PC-3 (cell line): ENCODE data around the gene GPS2. TPM values are rescaled to one million over a fixed set of nuclear protein-coding genes. Genes with fewer than 3 reads are reported as not detected.
A peak's percentile ranks its signal among the peaks of the same experiment; 100 is the strongest.

Source experiments
- ATAC-seq: fragments of 200-7000 bp; cut with Tn5 transposase; 2 replicates; pipeline ENCODE4 v1.9.1; 2020; ENCODE audit warnings: mild to moderate bottlenecking, moderate library complexity
- BruUV-seq: library from RNA; stranded (reverse); fragments of 400-500 nt; replicated peaks from 2 replicates; lab custom pipeline; 2021; lab: Mats Ljungman, UMichigan
- CTCF ChIA-PET: fragments of 300-600 bp; sonication (Branson Sonifier 250); formaldehyde crosslinking; loops from one replicate; lab custom pipeline; 2022; ENCODE audit warnings: antibody characterized with exemption; lab: Charles Lee
- POLR2A ChIA-PET: fragments of 300-600 bp; sonication (Branson Sonifier 250); formaldehyde crosslinking; loops from one replicate; lab custom pipeline; 2022; ENCODE audit warnings: antibody characterized with exemption; ENCODE audit not compliant: unreplicated experiment; lab: Charles Lee
- DNase-seq: peaks from one replicate; pipeline ENCODE4 v3.0.0-alpha.2; 2015
- H2AFZ ChIP-seq: fragments of 300-600 bp; sonication (generic); 2 replicates; pipeline ENCODE4 v1.6.0; 2016; ENCODE audit warnings: antibody characterized with exemption, low read length
- H3F3A ChIP-seq: fragments of 300-600 bp; sonication (generic); one replicate; pipeline ENCODE4 v1.6.0; 2017; ENCODE audit warnings: antibody characterized with exemption, low read length, control low read depth, mild to moderate bottlenecking; ENCODE audit not compliant: unreplicated experiment
- H3K27ac ChIP-seq: fragments of 300-600 bp; sonication (generic); 2 replicates; pipeline ENCODE4 v1.5.1; 2016; ENCODE audit warnings: mild to moderate bottlenecking, low read length
- H3K27me3 ChIP-seq: fragments of 300-600 bp; sonication (generic); 2 replicates; pipeline ENCODE4 v1.6.1; 2016; ENCODE audit warnings: low read length, mixed read lengths
- H3K36me3 ChIP-seq: fragments of 300-600 bp; sonication (generic); 2 replicates; pipeline ENCODE4 v1.6.1; 2016; ENCODE audit warnings: low read depth, mixed run types, low read length, mixed read lengths
- H3K4me1 ChIP-seq: fragments of 300-600 bp; sonication (generic); 2 replicates; pipeline ENCODE4 v1.5.1; 2016; ENCODE audit warnings: low read length; ENCODE audit not compliant: insufficient read depth
- H3K4me2 ChIP-seq: fragments of 300-600 bp; sonication (generic); 2 replicates; pipeline ENCODE4 v1.6.0; 2016; ENCODE audit warnings: low read length
- H3K4me3 ChIP-seq: fragments of 300-600 bp; sonication (generic); 2 replicates; pipeline ENCODE4 v1.5.1; 2016; ENCODE audit warnings: mild to moderate bottlenecking, low read length, mixed read lengths
- H3K79me2 ChIP-seq: fragments of 300-600 bp; sonication (generic); 2 replicates; pipeline ENCODE4 v1.6.1; 2017; ENCODE audit warnings: low read length, mixed read lengths
- H3K9ac ChIP-seq: fragments of 300-600 bp; sonication (generic); 2 replicates; pipeline ENCODE4 v1.6.0; 2016; ENCODE audit warnings: mild to moderate bottlenecking, low read length
- H3K9me2 ChIP-seq: fragments of 300-600 bp; sonication (generic); replicated peaks from 2 replicates; pipeline ENCODE4 v1.6.1; 2016; ENCODE audit warnings: mixed run types, low read length, mixed read lengths
- H3K9me3 ChIP-seq: fragments of 300-600 bp; sonication (generic); 2 replicates; pipeline ENCODE4 v1.6.1; 2016; ENCODE audit warnings: low read length, mixed read lengths
- H4K20me1 ChIP-seq: fragments of 300-600 bp; sonication (generic); 2 replicates; pipeline ENCODE4 v1.6.1; 2016; ENCODE audit warnings: low read length, mixed read lengths
- CTCF ChIP-seq: fragments of 300-600 bp; sonication (generic); conservative IDR thresholded peaks from 2 replicates; pipeline ENCODE4 v1.5.1; 2017; ENCODE audit warnings: antibody characterized with exemption, low read depth, mild to moderate bottlenecking, low read length
- EZH2 ChIP-seq: fragments of 300-600 bp; sonication (generic); IDR thresholded peaks from one replicate; pipeline ENCODE4 v1.6.1; 2017; ENCODE audit warnings: antibody characterized with exemption, mild to moderate bottlenecking, low read length; ENCODE audit not compliant: unreplicated experiment
- EZH2phosphoT487 ChIP-seq: fragments of 300-600 bp; sonication (generic); IDR thresholded peaks from 2 replicates; pipeline ENCODE4 v1.6.1; 2018; ENCODE audit warnings: mild to moderate bottlenecking, antibody characterized with exemption, low read length, borderline replicate concordance
- intact Hi-C: fragments of 100-400 bp; cut with micrococcal nuclease; formaldehyde crosslinking; loops from 2 replicates; pipeline ENCODE4 v1.9.0; 2023
- total RNA-seq: library from RNA; depleted of rRNA; stranded (reverse); fragments of >200 nt; gene quantifications from 2 replicates; pipeline ENCODE4 v1.2.3, GENCODE V29; 2014

Gene GPS2
- total RNA-seq, 1 experiment from 2014 or later = 30.8 TPM

- no peaks in the 10 kb centered on the region for H3K36me3 ChIP-seq
- ATAC-seq (peak; percentile 76), DNase-seq (peak; percentile 78)
- peak; percentile 80 for TF ChIP-seq CTCF
- TF ChIP-seq EZH2 = no peak
- H3K4me2 ChIP-seq = peak overlapping the region; percentile 100
- H3K27me3 ChIP-seq = no peaks in the 10 kb centered on the region
- no peaks in the 10 kb centered on the region for H3K9me2 ChIP-seq
- intact Hi-C loops = loop anchor here (1.0 to 2.0 kb wide), 4 partner anchors 16 to 65 kb away; partner anchors contain the start of gene ELP5
- peak overlapping the region; percentile 71 for H3K4me3 ChIP-seq
- peak overlapping the region; percentile 89 for H2AFZ ChIP-seq
- ChIA-PET CTCF (interaction anchor here (0.6 to 1.8 kb wide), 3 partner anchors 16 to 49 kb away, joined by 3 to 14 read pairs (median 4); no protein-coding TSS in a partner anchor), POLR2A (interaction anchor here (0.5 to 0.6 kb wide), 2 partner anchors 16 to 205 kb away, joined by 4 to 5 read pairs; no protein-coding TSS in a partner anchor)
- BruUV-seq = no TSS peak
- peak overlapping the region; percentile 50 for H3K27ac ChIP-seq
- H3K9me3 ChIP-seq = no peaks in the 10 kb centered on the region
- H3K79me2 ChIP-seq = no peaks in the 10 kb centered on the region
- peak overlapping the region; percentile 64 for H3K9ac ChIP-seq
- no peaks in the 10 kb centered on the region for H3F3A ChIP-seq
- no peaks in the 10 kb centered on the region for H4K20me1 ChIP-seq
- peaks cover 10% of the 10 kb centered on the region for H3K4me1 ChIP-seq
These were observed 34.6 kb downstream of the GPS2 start for GRCh38 chr17:7280519-7281073.

- intact Hi-C loops = no loop called here
These were observed 35.7 kb downstream of the GPS2 start for GRCh38 chr17:7279448-7279847.

More at GRCh38 chr17:7279448-7279847, 35.7 kb downstream of the GPS2 start:
- Histone ChIP-seq H3K9ac (no peak overlapping the region), H3K4me2 (no peak overlapping the region), H3K27me3 (no peaks in the 10 kb centered on the region), H3K9me2 (no peaks in the 10 kb centered on the region), H3K4me1 (peaks cover 10% of the 10 kb centered on the region), H3K27ac (no peak overlapping the region), H2AFZ (no peak overlapping the region), H3K4me3 (no peak overlapping the region), H3K9me3 (no peaks in the 10 kb centered on the region), H3F3A (no peaks in the 10 kb centered on the region), H3K36me3 (no peaks in the 10 kb centered on the region), H3K79me2 (no peaks in the 10 kb centered on the region), H4K20me1 (no peaks in the 10 kb centered on the region)
- no TSS peak for BruUV-seq
- CTCF ChIA-PET = no interaction called here
- no peak for DNase-seq
- TF ChIP-seq CTCF (no peak), EZH2phosphoT487 (no peak), EZH2 (no peak)
- POLR2A ChIA-PET = no interaction called here
- ATAC-seq = no peak
